Spleen (tissue), 3 donors: Measurements from ENCODE around the gene MUTYH.

Source experiments
- POLR2A ChIP-seq, 3 donors: fragments of 450-650 bp; IDR thresholded peaks; one replicate each; pipeline ENCODE4 v1.5.1; 2017; ENCODE audit warnings: antibody characterized with exemption in 3 of 3, mild to moderate bottlenecking in 1 of 3
- POLR2AphosphoS5 ChIP-seq, 3 donors: sonication (generic); formaldehyde crosslinking; IDR thresholded peaks; one replicate each; pipeline ENCODE4 v1.5.1; 2017; ENCODE audit warnings: antibody characterized with exemption in 3 of 3

DNA sequence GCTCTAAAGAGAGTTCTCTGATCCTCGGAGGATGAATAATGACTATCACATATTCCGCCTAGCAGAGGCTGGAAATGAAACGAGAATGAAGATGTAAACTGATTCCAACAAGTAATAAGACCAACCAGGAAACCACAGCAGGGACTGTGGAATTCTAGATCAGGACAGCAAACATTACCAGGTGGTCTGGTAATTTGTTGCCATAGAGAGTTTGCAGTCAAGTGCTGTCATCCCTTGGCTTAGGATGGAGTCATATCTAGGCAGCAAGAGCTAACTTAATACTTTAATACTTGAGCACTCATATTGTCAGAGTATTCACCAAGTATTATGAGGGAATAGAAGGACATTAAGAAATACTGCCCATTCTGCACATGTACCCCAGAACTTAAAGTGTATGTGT, 45.1 kb upstream of the MUTYH start:
- TF ChIP-seq POLR2AphosphoS5 (IDR thresholded peaks at IDR 0.05), result no peak
- no peak for TF ChIP-seq POLR2A (IDR thresholded peaks at IDR 0.05)
